NT2/D1 (cell line): ENCODE results near the gene IL22RA1.

ENCODE experiments used
- DNase-seq: peaks from one replicate; pipeline ENCODE4 v3.0.0-alpha.2; 2011; ENCODE audit warnings: low read depth, low spot score
- H3K27me3 ChIP-seq: 2 replicates; pipeline ENCODE4 v1.6.0; 2011; ENCODE audit warnings: mild to moderate bottlenecking; ENCODE audit not compliant: insufficient read length, insufficient read depth
- H3K36me3 ChIP-seq: 2 replicates; pipeline ENCODE4 v1.6.1; 2011; ENCODE audit warnings: mild to moderate bottlenecking, low read length, mixed read lengths; ENCODE audit not compliant: insufficient read depth, insufficient read length
- H3K4me1 ChIP-seq: 2 replicates; pipeline ENCODE4 v1.5.1; 2011; ENCODE audit not compliant: insufficient read depth, insufficient read length
- H3K4me3 ChIP-seq: 2 replicates; pipeline ENCODE4 v1.5.1; 2011; ENCODE audit warnings: low read depth; ENCODE audit not compliant: insufficient read length
- H3K9ac ChIP-seq: 2 replicates; pipeline ENCODE4 v1.6.0; 2011; ENCODE audit warnings: low read depth; ENCODE audit not compliant: insufficient read length
- H3K9me3 ChIP-seq: 2 replicates; pipeline ENCODE4 v1.5.1; 2011; ENCODE audit warnings: mild to moderate bottlenecking, low read length; ENCODE audit not compliant: insufficient read depth
- SUZ12 ChIP-seq: IDR thresholded peaks from 2 replicates; pipeline ENCODE4 v1.6.1; 2011; ENCODE audit not compliant: insufficient read length, insufficient read depth; ENCODE audit errors: extremely low read depth
- YY1 ChIP-seq: IDR thresholded peaks from 2 replicates; pipeline ENCODE4 v1.6.1; 2011; ENCODE audit not compliant: insufficient read length, insufficient read depth
- ZNF274 ChIP-seq: IDR thresholded peaks from 2 replicates; pipeline ENCODE4 v1.6.1; 2011; ENCODE audit warnings: mild to moderate bottlenecking, low read depth, low read length

Gene IL22RA1

GRCh38 chr1:24075590-24075854 lies 67.4 kb downstream of the IL22RA1 start:
- no peak overlapping the region for H3K9ac ChIP-seq
- H3K36me3 ChIP-seq, result no peaks in the 10 kb centered on the region
- no peaks in the 10 kb centered on the region for H3K27me3 ChIP-seq
- no peak overlapping the region for H3K4me3 ChIP-seq
- no peaks in the 10 kb centered on the region for H3K9me3 ChIP-seq
- H3K4me1 ChIP-seq, result peaks cover 15% of the 10 kb centered on the region
- TF ChIP-seq SUZ12 (no peak), ZNF274 (no peak), YY1 (no peak)
- no peak for DNase-seq

- Histone ChIP-seq H3K4me3 (no peak overlapping the region), H3K9me3 (no peaks in the 10 kb centered on the region), H3K36me3 (no peaks in the 10 kb centered on the region), H3K4me1 (peaks cover 15% of the 10 kb centered on the region), H3K9ac (no peak overlapping the region), H3K27me3 (no peaks in the 10 kb centered on the region)
- TF ChIP-seq ZNF274, result no peak
- no peak for TF ChIP-seq SUZ12
- no peak for TF ChIP-seq YY1
- DNase-seq, result no peak
Measured at GRCh38 chr1:24074817-24075589, 67.9 kb downstream of the IL22RA1 start.

- TF ChIP-seq SUZ12, result no peak
- no peak for TF ChIP-seq ZNF274
- TF ChIP-seq YY1, result no peak
- peaks cover 15% of the 10 kb centered on the region for H3K4me1 ChIP-seq
- H3K9me3 ChIP-seq, result no peaks in the 10 kb centered on the region
- no peaks in the 10 kb centered on the region for H3K27me3 ChIP-seq
- H3K36me3 ChIP-seq, result no peaks in the 10 kb centered on the region
- no peak overlapping the region for H3K9ac ChIP-seq
- DNase-seq, result no peak
- H3K4me3 ChIP-seq, result no peak overlapping the region
Measured at GRCh38 chr1:24074196-24074595, 68.7 kb downstream of the IL22RA1 start.

GRCh38 chr1:24071941-24072340 lies 71.0 kb downstream of the IL22RA1 start:
- no peaks in the 10 kb centered on the region for H3K27me3 ChIP-seq
- H3K4me1 ChIP-seq, result peaks cover 10% of the 10 kb centered on the region
- no peaks in the 10 kb centered on the region for H3K9me3 ChIP-seq
- DNase-seq, result no peak
- no peak overlapping the region for H3K9ac ChIP-seq
- no peak for TF ChIP-seq ZNF274
- TF ChIP-seq YY1, result no peak
- no peak for TF ChIP-seq SUZ12
- H3K4me3 ChIP-seq, result no peak overlapping the region
- H3K36me3 ChIP-seq, result no peaks in the 10 kb centered on the region

GRCh38 chr1:24070821-24071393 lies 72.0 kb downstream of the IL22RA1 start:
- H3K4me3 ChIP-seq, result no peak overlapping the region
- H3K4me1 ChIP-seq, result peaks cover 9% of the 10 kb centered on the region
- H3K9ac ChIP-seq, result no peak overlapping the region
- no peak for TF ChIP-seq SUZ12
- no peak for TF ChIP-seq YY1
- no peak for TF ChIP-seq ZNF274
- no peaks in the 10 kb centered on the region for H3K36me3 ChIP-seq
- no peaks in the 10 kb centered on the region for H3K9me3 ChIP-seq
- peak; percentile 89 for DNase-seq
- H3K27me3 ChIP-seq, result no peaks in the 10 kb centered on the region

- TF ChIP-seq ZNF274 (no peak), YY1 (no peak), SUZ12 (no peak)
- no peak for DNase-seq
Measured at GRCh38 chr1:24069817-24070216, 73.1 kb downstream of the IL22RA1 start.

More at GRCh38 chr1:24069817-24070216, 73.1 kb downstream of the IL22RA1 start:
- H3K36me3 ChIP-seq, result no peaks in the 10 kb centered on the region
- no peak overlapping the region for H3K9ac ChIP-seq
- H3K4me3 ChIP-seq, result no peak overlapping the region
- peaks cover 9% of the 10 kb centered on the region for H3K4me1 ChIP-seq
- H3K27me3 ChIP-seq, result no peaks in the 10 kb centered on the region
- no peaks in the 10 kb centered on the region for H3K9me3 ChIP-seq
